H1 (cell line): Measurements from ENCODE around the gene BAD. TPM values are rescaled to one million over a fixed set of nuclear protein-coding genes. Genes with fewer than 3 reads are reported as not detected.

ENCODE experiments used
- CTCF ChIA-PET: fragments of 300-600 bp; sonication (Branson Sonifier 250); formaldehyde crosslinking; loops from one replicate; lab custom pipeline; 2021; ENCODE audit not compliant: partially characterized antibody; lab: Charles Lee
- POLR2A ChIA-PET: fragments of 300-600 bp; sonication (Branson Sonifier 250); formaldehyde crosslinking; loops from one replicate; lab custom pipeline; 2021; ENCODE audit warnings: inconsistent platforms; ENCODE audit not compliant: partially characterized antibody; lab: Charles Lee
- DNase-seq, 2 experiments: peaks; one replicate each; pipeline versions ENCODE4 v3.0.0 to v3.0.0-alpha.2; 2010 to 2022; ENCODE audit warnings: low spot score in 2 of 2, low read depth in 1 of 2, mixed read lengths in 1 of 2
- FAIRE-seq: peaks from 2 replicates; lab custom pipeline; 2011; peaks lifted over from hg19 to GRCh38; lab: Jason Lieb, UNC
- H2AFZ ChIP-seq: 2 replicates; pipeline ENCODE4 v1.8.1; 2012; ENCODE audit warnings: low read length, inconsistent platforms
- H2AK5ac ChIP-seq: 2 replicates; pipeline ENCODE4 v1.6.1; 2013; ENCODE audit warnings: low read depth, low read length
- H2BK120ac ChIP-seq: replicated peaks from 2 replicates; pipeline ENCODE3; 2013; ENCODE audit warnings: low read depth, low read length, inconsistent platforms
- H2BK12ac ChIP-seq: 2 replicates; pipeline ENCODE4 v1.6.1; 2013; ENCODE audit warnings: low read depth, low read length
- H2BK15ac ChIP-seq: 2 replicates; pipeline ENCODE4 v1.6.1; 2013; ENCODE audit warnings: low read length
- H2BK20ac ChIP-seq: 2 replicates; pipeline ENCODE4 v1.6.1; 2013; ENCODE audit warnings: low read length
- H2BK5ac ChIP-seq: 2 replicates; pipeline ENCODE4 v1.6.1; 2013; ENCODE audit warnings: low read depth, low read length
- H3K14ac ChIP-seq: 2 replicates; pipeline ENCODE4 v1.6.1; 2013; ENCODE audit warnings: inconsistent platforms; ENCODE audit not compliant: insufficient read length
- H3K18ac ChIP-seq: 2 replicates; pipeline ENCODE4 v1.6.1; 2013; ENCODE audit warnings: low read length; ENCODE audit errors: extremely low read depth
- H3K23ac ChIP-seq: 2 replicates; pipeline ENCODE4 v1.6.1; 2013; ENCODE audit warnings: inconsistent platforms; ENCODE audit not compliant: insufficient read length
- H3K23me2 ChIP-seq: 2 replicates; pipeline ENCODE4 v1.6.1; 2013; ENCODE audit warnings: low read depth, low read length
- H3K27ac ChIP-seq: 2 replicates; pipeline ENCODE4 v1.6.1; 2011; ENCODE audit warnings: low read depth, low read length, inconsistent platforms
- H3K27me3 ChIP-seq, 4 experiments: replicated peaks in 1 of 4; 1 replicate in 1 of 4; 2 replicates in 3 of 4; pipeline versions ENCODE4 v1.6.1 to v1.8.1; 2011 to 2013; ENCODE audit warnings: low read length in 3 of 4, mild to moderate bottlenecking in 3 of 4, inconsistent platforms in 2 of 4, mixed read lengths in 2 of 4, moderate library complexity in 1 of 4; ENCODE audit not compliant: control insufficient read depth in 3 of 4, insufficient read depth in 3 of 4; ENCODE audit errors: extremely low read depth in 1 of 4
- H3K36me3 ChIP-seq, 4 experiments: 2 replicates each; pipeline versions ENCODE4 v1.6.1 to v1.8.1; 2011 to 2013; ENCODE audit warnings: mild to moderate bottlenecking in 4 of 4, low read length in 3 of 4, moderate library complexity in 2 of 4, control low read depth in 1 of 4, inconsistent platforms in 1 of 4; ENCODE audit not compliant: insufficient read depth in 4 of 4, control insufficient read depth in 2 of 4
- H3K4ac ChIP-seq: replicated peaks from 2 replicates; pipeline ENCODE3; 2013; ENCODE audit warnings: low read length, low read depth, mixed read lengths, inconsistent platforms; ENCODE audit not compliant: insufficient read length
- H3K4me1 ChIP-seq, 4 experiments: replicated peaks in 1 of 4; 1 replicate in 1 of 4; 2 replicates in 3 of 4; pipeline versions ENCODE4 v1.6.1 to v1.8.1; 2011 to 2013; ENCODE audit warnings: low read length in 3 of 4, inconsistent platforms in 2 of 4, mixed read lengths in 1 of 4; ENCODE audit not compliant: insufficient read depth in 4 of 4, control insufficient read depth in 3 of 4
- H3K4me2 ChIP-seq, 2 experiments: 2 replicates each; pipeline versions ENCODE4 v1.6.1 to v1.8.1; 2011 to 2013; ENCODE audit warnings: low read depth in 2 of 2, low read length in 2 of 2, control low read depth in 1 of 2, inconsistent platforms in 1 of 2, mild to moderate bottlenecking in 1 of 2; ENCODE audit not compliant: insufficient read depth in 1 of 2
- H3K4me3 ChIP-seq, 4 experiments: fragments of 200-600, 300-600 bp in 1 of 4; sonication (generic), shearing (Covaris generic), sonication (Bioruptor Twin) in 1 of 4; 2 replicates each; pipeline versions ENCODE4 v1.5.1 to v1.8.1; 2011 to 2016; ENCODE audit warnings: low read length in 4 of 4, low read depth in 3 of 4, control low read depth in 2 of 4, inconsistent platforms in 2 of 4, mild to moderate bottlenecking in 2 of 4, mixed read lengths in 1 of 4, moderate library complexity in 1 of 4; ENCODE audit not compliant: insufficient read depth in 2 of 4; ENCODE audit errors: extremely low read depth in 1 of 4
- H3K56ac ChIP-seq: replicated peaks from 2 replicates; pipeline ENCODE3; 2013; ENCODE audit warnings: low read depth, mild to moderate bottlenecking, mixed read lengths, low read length, inconsistent platforms; ENCODE audit not compliant: insufficient read length
- H3K79me1 ChIP-seq: 2 replicates; pipeline ENCODE4 v1.6.1; 2013; ENCODE audit warnings: low read depth, low read length, control low read depth
- H3K79me2 ChIP-seq, 2 experiments: 2 replicates each; pipeline versions ENCODE4 v1.6.1 to v1.8.1; 2012 to 2013; ENCODE audit warnings: low read length in 2 of 2, mild to moderate bottlenecking in 2 of 2, inconsistent platforms in 1 of 2; ENCODE audit not compliant: insufficient read depth in 2 of 2, control insufficient read depth in 1 of 2
- H3K9ac ChIP-seq, 4 experiments: replicated peaks in 1 of 4; 1 replicate in 1 of 4; 2 replicates in 3 of 4; pipeline versions ENCODE4 v1.6.1 to v1.8.1; 2011 to 2013; ENCODE audit warnings: low read depth in 3 of 4, low read length in 3 of 4, control low read depth in 2 of 4, mild to moderate bottlenecking in 2 of 4, moderate library complexity in 2 of 4, inconsistent platforms in 1 of 4; ENCODE audit errors: extremely low read depth in 1 of 4
- H3K9me3 ChIP-seq, 2 experiments: 2 replicates each; pipeline versions ENCODE4 v1.6.1 to v1.8.1; 2012 to 2013; ENCODE audit warnings: mild to moderate bottlenecking in 2 of 2, moderate library complexity in 2 of 2, control low read depth in 1 of 2, inconsistent platforms in 1 of 2, low read depth in 1 of 2, low read length in 1 of 2, mixed read lengths in 1 of 2; ENCODE audit not compliant: insufficient read depth in 2 of 2
- H4K20me1 ChIP-seq, 2 experiments: replicated peaks in 1 of 2; 2 replicates each; pipeline versions ENCODE3 to v1.8.1; 2011 to 2013; ENCODE audit warnings: inconsistent platforms in 2 of 2, low read length in 2 of 2, mild to moderate bottlenecking in 1 of 2; ENCODE audit not compliant: insufficient read depth in 2 of 2, control insufficient read depth in 1 of 2
- H4K5ac ChIP-seq: 2 replicates; pipeline ENCODE4 v1.6.1; 2013; ENCODE audit warnings: low read length, low read depth, mixed read lengths, inconsistent platforms; ENCODE audit not compliant: insufficient read length
- H4K8ac ChIP-seq: 2 replicates; pipeline ENCODE4 v1.8.0; 2013; ENCODE audit warnings: mild to moderate bottlenecking, moderate library complexity, low read length, inconsistent platforms; ENCODE audit not compliant: insufficient read depth; ENCODE audit errors: extremely low read depth
- H4K91ac ChIP-seq: replicated peaks from 2 replicates; pipeline ENCODE3; 2013; ENCODE audit warnings: low read length, mixed read lengths, inconsistent platforms; ENCODE audit not compliant: insufficient read length
- CREB1 ChIP-seq: IDR thresholded peaks from 2 replicates; pipeline ENCODE4 v1.6.1; 2012; ENCODE audit warnings: inconsistent platforms
- CTCF ChIP-seq, 3 experiments: IDR thresholded peaks; 1 replicate in 2 of 3; 2 replicates in 1 of 3; pipeline versions ENCODE4 v1.5.1 to v1.6.1; 2011; ENCODE audit warnings: low read length in 3 of 3, mild to moderate bottlenecking in 3 of 3, inconsistent platforms in 2 of 3, low read depth in 1 of 3, moderate library complexity in 1 of 3; ENCODE audit not compliant: insufficient read depth in 1 of 3; ENCODE audit errors: control extremely low read depth in 1 of 3
- SP2 ChIP-seq: IDR thresholded peaks from 2 replicates; pipeline ENCODE4 v1.6.1; 2012; ENCODE audit warnings: mild to moderate bottlenecking, low read length, inconsistent platforms
- TBP ChIP-seq: IDR thresholded peaks from 2 replicates; pipeline ENCODE4 v1.6.1; 2011; ENCODE audit warnings: low read depth, low read length, improper control_type of control experiment
- WGBS, 2 experiments: shearing (Covaris generic) in 1 of 2; methylation state at CpG; one replicate each; pipeline versions ENCODE4 v1.1.6 to v1.1.7; 2013 to 2015; ENCODE audit warnings: low lambda C conversion rate in 2 of 2, mixed read lengths in 2 of 2, inconsistent platforms in 1 of 2, low coverage in 1 of 2, missing lambda C conversion rate in 1 of 2; ENCODE audit not compliant: insufficient replicate concordance in 2 of 2, insufficient coverage in 1 of 2, insufficient read length in 1 of 2; ENCODE audit errors: extremely low coverage in 1 of 2, missing lambda C conversion rate in 1 of 2; 5-methylcytosine and 5-hydroxymethylcytosine counted together
- long read RNA-seq, 2 experiments: library from RNA in 1 of 2; library from capped mRNA in 1 of 2; stranded (forward); transcript quantifications; one replicate each; pipeline ENCODE4 v2.0.0, GENCODE V29; 2021; ENCODE audit warnings: inconsistent platforms in 1 of 2
- polyA minus RNA-seq, 3 experiments: library from RNA; depleted of rRNA, polyadenylated mRNA; stranded (reverse); fragments of >200 nt; gene quantifications; 1 replicate in 2 of 3; 2 replicates in 1 of 3; pipeline ENCODE4 v1.2.3, GENCODE V29; 2011
- polyA plus RNA-seq, 7 experiments: library from polyadenylated mRNA; depleted of rRNA in 3 of 7; stranded (reverse) in 5 of 7; unstranded in 2 of 7; fragments of >200 nt in 5 of 7; fragments of 200-250 nt in 2 of 7; gene quantifications; 1 replicate in 5 of 7; 2 replicates in 1 of 7; 4 replicates in 1 of 7; pipeline versions ENCODE4 v1.2.1 to v1.2.3, GENCODE V29; 2011 to 2013; ENCODE audit warnings: missing spikeins in 2 of 7, mixed read lengths in 2 of 7
- total RNA-seq: library from RNA; stranded (reverse); fragmentation: NEBNext Ultra II Directional; extraction: Animal tissue kit (Norgen Biotek cat#: 25700); gene quantifications from 2 replicates; pipeline ENCODE4 v1.2.1, GENCODE V29; 2021

The BAD gene
- total RNA-seq (23.1 and 25.3 TPM in 2 replicates), polyA plus RNA-seq (2011; rRNA removed) (33.7 and 38.4 TPM in 2 replicates), polyA minus RNA-seq (2011; rRNA and poly(A)+ RNA removed) (3.2 and 4.2 TPM in 2 replicates)
- polyA plus RNA-seq (2011; cell fraction: cytosol; rRNA removed): 33.2 TPM
- polyA plus RNA-seq (2011; cell fraction: nucleus; rRNA removed): 23.2 TPM
- polyA plus RNA-seq (2012, experiment 1 of 2): 16.5 to 26.6 TPM (median 24.0 TPM) in 4 replicates
- 37.8 TPM for polyA plus RNA-seq (2012, experiment 2 of 2)
- 17.6 TPM for polyA plus RNA-seq (2013, experiment 1 of 2)
- 18.1 TPM for polyA plus RNA-seq (2013, experiment 2 of 2)
- polyA minus RNA-seq (2011; cell fraction: cytosol; rRNA and poly(A)+ RNA removed): 7.0 TPM
- polyA minus RNA-seq (2011; cell fraction: nucleus; rRNA and poly(A)+ RNA removed): 14.7 TPM
- long read RNA-seq, experiment 1, transcript BAD-203 (3 exons, 1,157 nt): major isoform, 16 of 24 reads
- long read RNA-seq, experiment 1, partial matches to known transcripts: 1 of 24 reads
- long read RNA-seq, experiment 1, other reads (novel, unspliced or antisense): 1 of 24 reads
- long read RNA-seq, experiment 2, transcript BAD-201 (4 exons, 929 nt): major isoform, 25 of 41 reads
- long read RNA-seq, experiment 2, transcript BAD-203 (3 exons, 1,157 nt): minor isoform, 14 of 41 reads
- long read RNA-seq, experiment 2, partial matches to known transcripts: 0 of 41 reads
- long read RNA-seq, experiment 2, other reads (novel, unspliced or antisense): 2 of 41 reads

DNA sequence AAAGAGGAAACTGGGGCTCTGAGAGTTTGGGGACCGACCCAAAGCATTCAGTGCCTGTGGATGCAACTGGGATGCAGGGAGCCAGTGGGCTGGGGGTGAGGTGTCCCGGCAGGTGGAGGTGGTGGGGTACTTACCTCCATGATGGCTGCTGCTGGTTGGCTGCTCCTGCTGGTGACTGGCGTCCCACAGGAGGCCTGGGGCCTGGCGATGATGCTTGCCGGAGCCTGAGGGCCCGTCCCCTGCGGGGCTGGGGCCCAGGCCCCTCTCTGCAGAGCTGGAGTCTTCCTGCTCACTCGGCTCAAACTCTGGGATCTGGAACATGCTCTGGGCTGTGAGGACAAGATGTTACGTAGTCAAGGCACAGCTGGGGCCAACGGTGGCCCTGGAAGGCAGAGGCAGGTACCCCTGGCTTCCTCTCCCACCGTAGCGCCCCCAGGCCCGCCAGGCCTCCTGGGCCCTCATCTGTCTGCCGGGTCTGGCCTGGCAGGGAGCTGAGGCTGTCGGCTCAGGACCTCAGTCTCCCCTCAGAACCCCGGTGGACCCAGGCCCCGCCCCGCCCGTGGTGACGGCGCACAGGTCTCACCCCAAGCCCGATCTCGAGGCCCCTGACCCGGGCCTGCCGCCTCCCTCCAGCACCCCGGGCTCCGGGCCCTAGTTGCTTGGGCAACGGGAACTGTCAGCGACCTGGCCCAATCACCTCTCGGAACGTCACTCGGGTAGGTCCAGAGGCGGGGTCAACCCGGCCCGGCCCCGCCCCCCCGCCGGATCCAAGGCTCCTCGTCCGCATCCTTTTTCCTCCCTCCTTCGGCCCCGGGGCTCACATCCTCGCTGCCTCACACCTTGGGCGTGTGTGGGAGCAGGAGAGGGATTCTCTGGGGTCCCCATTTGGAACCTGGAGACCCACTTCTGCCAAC is at the start of gene BAD:
Gene BAD, minus strand, starts transcription at position 618 of the 914 bp plus-strand sequence. Its CDS starts 297 bp downstream, at position 321.
- H3K36me3 ChIP-seq: no peaks in the 10 kb centered on the region
- peak in 1 of 2 experiments; percentile 96 for DNase-seq
- 18% methylated on average over 24 of the region's 44 CpGs; no CpG with 5 or more reads in 1 of the 2 experiments for WGBS, 2 experiments
- peak within 1 kb of the TSS; percentile 83 for H4K91ac ChIP-seq
- no peak within 1 kb of the TSS for H2AFZ ChIP-seq
- H2BK12ac ChIP-seq: no peak within 1 kb of the TSS
- H3K27ac ChIP-seq: peak within 1 kb of the TSS; percentile 68; the same call in 1 of the 2 replicates
- peak within 1 kb of the TSS; percentile 81; the same call in 1 of the 2 replicates for H2BK5ac ChIP-seq
- H3K4me1 ChIP-seq: peaks cover 0 to 8% (median 4%) of the 10 kb centered on the region in 4 experiments; a peak in 4 of 7 replicates
- H4K8ac ChIP-seq: peak within 1 kb of the TSS; percentile 81
- no peaks in the 10 kb centered on the region for H3K9me3 ChIP-seq
- H2BK15ac ChIP-seq: no peak within 1 kb of the TSS; the same call in 1 of the 2 replicates
- H3K27me3 ChIP-seq: peaks cover 0 to 7% (median 3%) of the 10 kb centered on the region in 4 experiments; a peak in 3 of 7 replicates
- no peak within 1 kb of the TSS for H2BK120ac ChIP-seq
- peak within 1 kb of the TSS; percentile 59 to 96 for H3K4me2 ChIP-seq
- no peak for FAIRE-seq
- peaks cover 0 to 6% of the 10 kb centered on the region in 2 experiments for H4K20me1 ChIP-seq
- H4K5ac ChIP-seq: peak within 1 kb of the TSS; percentile 89
- peak within 1 kb of the TSS; percentile 67 for H3K56ac ChIP-seq
- H3K79me1 ChIP-seq: no peaks in the 10 kb centered on the region; the same call in 1 of the 2 replicates
- no peaks in the 10 kb centered on the region for H3K79me2 ChIP-seq
- ChIA-PET CTCF (interaction anchor here (0.6 to 11.4 kb wide), 11 partner anchors 10 to 1733 kb away, joined by 3 to 134 read pairs (median 4); partner anchors contain the start of genes CATSPERZ, ESRRA, PRDX5 and TRMT112), POLR2A (interaction anchor here (0.6 to 9.5 kb wide), 13 partner anchors 8 to 76 kb away, joined by 3 to 79 read pairs (median 5); partner anchors contain the start of genes CATSPERZ, ESRRA and PPP1R14B)
- H3K14ac ChIP-seq: no peak within 1 kb of the TSS
- H3K23ac ChIP-seq: no peak within 1 kb of the TSS
- no peak within 1 kb of the TSS for H2AK5ac ChIP-seq
- H3K23me2 ChIP-seq: peaks cover 10% of the 10 kb centered on the region; the same call in 1 of the 2 replicates
- H3K9ac ChIP-seq: peak within 1 kb of the TSS in 3 of 4 experiments; percentile 6 to 58 (median 56); a peak in 5 of 7 replicates
- H3K4ac ChIP-seq: peak within 1 kb of the TSS; percentile 72
- no peak within 1 kb of the TSS for H2BK20ac ChIP-seq
- peak within 1 kb of the TSS; percentile 49 to 70 (median 69) for H3K4me3 ChIP-seq
- H3K18ac ChIP-seq: peak within 1 kb of the TSS; percentile 67
- TF ChIP-seq TBP (peak; percentile 52; the same call in 1 of the 2 replicates), CREB1 (peak; percentile 88), CTCF (IDR thresholded peaks at IDR 0.05; ENCODE audit: control extremely low read depth in 1 of 3, insufficient read depth in 1 of 3, low read depth in 1 of 3, low read length in 3 of 3) (no peak), SP2 (peak; percentile 39; the same call in 1 of the 2 replicates)
